OCI-M2 (cell line): ENCODE measurements around the gene MINDY4.

Experiments used
- DNase-seq: peaks from one replicate; lab custom pipeline; 2025; ENCODE audit not compliant: unreplicated experiment; lab: John Stamatoyannopoulos, UW

MINDY4 gene

GRCh38 chr7:30741289-30741688 lies 29.9 kb upstream of the MINDY4 start:
- no peak for DNase-seq

- no peak for DNase-seq
Measured at GRCh38 chr7:30743371-30744074, 27.7 kb upstream of the MINDY4 start.

GRCh38 chr7:30744075-30744417 lies 27.2 kb upstream of the MINDY4 start:
- no peak for DNase-seq

- no peak for DNase-seq
Measured at GRCh38 chr7:30745261-30745941, 25.8 kb upstream of the MINDY4 start.

- DNase-seq, result no peak
Measured at GRCh38 chr7:30750010-30750409, 21.2 kb upstream of the MINDY4 start.

DNA sequence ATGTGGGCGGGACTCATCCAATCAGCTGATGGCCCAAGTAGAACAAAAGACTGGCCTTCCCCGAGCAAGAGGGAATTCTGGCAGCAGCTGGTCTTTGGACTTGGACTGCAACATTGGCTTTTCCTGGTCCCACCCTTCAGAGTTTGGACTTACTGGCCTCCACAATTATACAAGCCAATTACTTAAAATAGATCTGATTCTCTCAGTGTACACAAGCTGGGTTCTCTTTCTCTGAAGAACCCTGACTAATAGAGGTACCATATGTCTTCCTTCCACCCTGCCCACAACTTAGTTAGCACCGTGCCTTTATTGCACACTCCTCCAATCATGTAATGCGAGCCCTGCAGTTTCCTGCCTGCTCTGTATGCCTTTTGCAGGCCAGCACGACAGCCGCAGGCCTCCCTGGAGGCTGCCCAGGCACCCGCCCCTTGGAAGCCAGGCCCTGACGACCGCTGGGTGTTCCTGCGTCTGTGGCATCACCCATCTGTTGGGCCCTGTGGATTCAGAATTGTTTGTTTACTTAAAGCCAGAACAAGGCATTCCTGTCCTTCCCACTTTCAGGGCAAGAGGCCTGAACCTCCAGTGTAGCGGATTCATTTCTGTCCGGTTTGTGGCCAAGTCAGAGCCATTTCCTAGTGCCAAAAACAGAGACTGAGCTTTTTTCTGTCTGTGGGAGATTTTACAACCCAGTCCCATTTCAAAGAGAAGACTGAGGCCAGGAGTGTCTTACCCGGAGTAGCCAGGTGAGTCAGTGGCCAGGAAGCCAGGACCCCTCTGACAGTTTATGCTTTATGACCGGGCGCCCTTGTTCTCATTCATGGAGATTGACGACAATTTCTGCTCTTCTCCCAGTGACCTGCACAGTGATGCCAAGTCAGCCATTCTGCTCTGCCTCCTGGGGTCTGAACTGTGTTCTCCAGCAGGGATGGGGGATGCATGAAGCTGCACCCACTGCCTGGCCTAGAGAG lies 20.2 kb upstream of the MINDY4 start:
- no peak for DNase-seq

DNA sequence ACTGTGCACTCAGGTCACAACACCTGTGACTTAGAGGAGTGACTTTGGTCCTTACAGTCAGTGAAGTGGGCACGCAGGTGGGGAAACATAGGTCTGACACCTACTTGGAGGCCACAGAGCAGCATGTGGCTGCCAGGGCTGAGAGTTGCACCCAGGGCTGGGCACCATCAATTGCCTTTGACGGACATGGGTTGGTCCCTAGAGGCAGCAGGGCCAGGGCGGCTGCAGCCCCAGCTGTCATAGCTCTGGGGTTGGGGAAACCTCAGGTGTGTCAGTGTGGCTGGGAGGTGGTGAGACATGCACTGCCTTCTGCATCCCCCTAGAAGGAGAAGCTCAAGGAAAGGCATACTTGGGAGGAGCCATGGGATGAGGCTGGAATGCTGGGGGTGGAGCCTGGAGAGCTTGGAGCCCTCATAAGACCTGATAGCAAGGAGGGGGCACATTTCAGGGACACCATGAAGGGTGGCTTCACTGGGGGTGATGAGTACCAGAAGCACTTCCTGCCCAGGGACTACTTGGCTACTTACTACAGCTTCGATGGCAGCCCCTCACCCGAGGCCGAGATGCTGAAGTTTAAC lies 19.4 kb upstream of the MINDY4 start, which contains the start of gene INMT:
INMT (plus strand) TSS at position 440 of the 578 bp plus-strand sequence; CDS start at position 456, 16 bp downstream.
- no peak for DNase-seq

GRCh38 chr7:30752484-30752883 lies 18.7 kb upstream of the MINDY4 start:
- no peak for DNase-seq

DNA sequence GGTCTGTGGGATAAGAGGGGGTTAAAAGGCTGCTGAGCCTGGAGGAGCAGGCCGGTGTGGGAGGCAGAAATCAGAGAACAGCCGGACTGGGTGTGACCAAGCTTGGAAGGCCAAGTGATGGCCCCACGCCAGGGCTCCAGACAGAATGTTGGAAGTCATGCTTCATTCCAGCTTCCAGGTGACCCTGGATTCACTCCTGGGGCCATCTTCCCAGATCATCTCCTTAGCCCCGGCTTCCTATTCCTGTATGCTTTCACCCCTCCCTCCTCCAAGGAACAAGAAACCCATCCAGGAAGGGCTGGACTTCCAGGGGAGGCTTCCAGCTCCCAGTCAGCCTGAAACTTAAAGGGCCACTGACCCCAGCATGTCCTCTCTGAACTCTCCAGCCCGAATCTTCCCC lies 18.2 kb upstream of the MINDY4 start:
- no peak for DNase-seq

- DNase-seq, result no peak
Measured at GRCh38 chr7:30754315-30754877, 16.8 kb upstream of the MINDY4 start.

GRCh38 chr7:30755384-30756154 lies 15.6 kb upstream of the MINDY4 start:
- no peak for DNase-seq

GRCh38 chr7:30757342-30757692 lies 13.9 kb upstream of the MINDY4 start:
- no peak for DNase-seq

DNA sequence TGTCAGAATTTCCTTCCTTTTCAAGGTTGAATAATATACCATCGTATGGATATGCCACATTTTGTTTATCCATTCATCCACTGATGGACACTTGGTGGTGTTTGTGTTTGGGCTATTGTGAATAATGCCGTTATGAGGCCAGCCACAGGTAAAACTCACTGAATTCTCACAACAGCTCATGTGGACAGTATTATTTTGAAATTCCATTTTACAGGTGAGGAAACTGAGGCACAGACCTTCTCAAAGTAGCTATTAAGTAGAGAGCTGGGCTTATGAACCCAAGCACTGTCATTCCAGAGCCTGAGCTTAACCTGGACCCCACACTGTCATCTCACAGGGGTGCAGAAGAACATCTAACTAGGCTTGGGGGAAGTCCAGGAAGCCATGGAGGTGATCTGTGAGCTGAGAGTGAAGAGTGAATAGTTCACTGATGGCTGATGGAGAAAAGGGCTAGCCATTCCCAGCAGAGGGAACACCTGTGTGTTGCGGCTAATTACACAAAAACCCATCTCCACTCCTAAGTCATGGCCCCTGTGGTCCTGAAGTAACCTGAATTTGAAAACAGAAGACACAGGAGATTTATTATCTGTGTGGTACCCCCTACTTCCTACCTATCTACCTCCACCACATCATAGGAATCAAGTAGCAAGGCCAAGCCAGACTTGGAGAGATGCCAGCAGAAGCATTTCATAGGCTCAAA lies 10.6 kb upstream of the MINDY4 start:
- DNase-seq, result no peak

GRCh38 chr7:30761214-30762156 lies 9.7 kb upstream of the MINDY4 start:
- DNase-seq, result peak; percentile 59

DNA sequence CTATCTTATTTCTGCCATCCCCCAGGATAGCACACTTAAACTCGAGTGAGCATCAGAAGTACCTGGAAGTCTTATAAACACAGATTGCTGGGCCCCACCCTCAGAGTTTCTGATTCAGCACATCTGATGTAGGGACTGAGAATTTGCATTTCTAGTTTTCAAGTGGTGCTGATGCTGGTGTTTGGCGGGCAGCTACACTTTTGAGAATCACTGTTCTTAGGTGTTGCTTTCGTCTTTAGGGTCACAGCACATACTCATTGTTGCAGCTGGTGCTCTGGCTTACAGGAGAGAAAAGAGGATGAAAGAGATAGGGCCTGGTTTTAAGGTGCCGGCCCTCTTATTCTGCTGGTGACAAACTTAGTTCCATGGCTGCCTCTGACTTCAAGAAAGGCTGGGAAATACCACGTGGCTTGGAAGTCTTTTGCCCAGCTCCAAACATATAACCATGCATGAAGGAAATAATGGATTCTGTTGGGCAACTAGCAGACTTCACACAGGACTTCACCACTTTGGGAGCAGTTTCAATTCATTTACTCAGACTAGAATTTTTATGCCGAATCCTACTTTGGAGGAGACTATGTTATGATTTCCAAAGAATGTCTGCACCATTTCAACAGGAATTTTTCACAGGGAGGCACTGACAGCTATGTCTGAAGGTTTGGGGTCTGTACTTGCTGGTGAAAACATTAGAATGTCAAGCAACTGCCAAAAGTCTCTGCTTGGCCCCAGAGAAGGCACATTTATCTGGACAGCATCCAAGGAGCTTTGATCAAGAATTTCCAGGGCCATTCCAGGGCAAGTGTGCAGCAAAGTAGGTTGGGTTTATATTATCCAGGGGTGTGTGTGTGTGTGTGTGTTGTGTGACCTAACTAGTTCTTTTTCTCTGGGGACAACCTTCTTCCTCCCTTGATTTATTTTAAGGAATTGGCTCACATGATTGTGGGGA lies 6.9 kb upstream of the MINDY4 start:
- no peak for DNase-seq

GRCh38 chr7:30765408-30765807 lies 5.8 kb upstream of the MINDY4 start:
- DNase-seq, result no peak

- DNase-seq, result no peak
Measured at GRCh38 chr7:30770845-30771173, 408 bp upstream of the MINDY4 start.
